Sciatic nerve (tissue), 1 donor: Measurements from ENCODE around the gene ELAC1. TPM values are rescaled to one million over a fixed set of nuclear protein-coding genes. Genes with fewer than 3 reads are reported as not detected.

Experiments
- total RNA-seq: library from RNA; stranded (reverse); fragmentation: NEBNext Ultra II Directional; extraction: Animal tissue kit (Norgen Biotek cat#: 25700); gene quantifications from one replicate; pipeline ENCODE4 v1.2.1, GENCODE V29; 2021
- donor health status: DM: no; HTN: no; CAD: no.

The ELAC1 gene
- total RNA-seq, 1 donor from 2014 or later = 6.3 TPM

Other genes with a start within 250 kb of the ELAC1 start
- gene MRO, start 148.0 kb upstream of the ELAC1 start, total RNA-seq = 2.0 TPM
- gene ME2, start 88.9 kb upstream of the ELAC1 start, total RNA-seq = 37.1 TPM
- gene SMAD4, start 62.2 kb downstream of the ELAC1 start, total RNA-seq = 137 TPM
- gene MEX3C, start 229.6 kb downstream of the ELAC1 start, total RNA-seq = 31.9 TPM